Activated CD8-positive, alpha-beta memory T cell treated with anti-CD3 and anti-CD28 coated beads for 36 hours (primary cell): ENCODE results near the gene ARHGAP26. TPM values are rescaled to one million over a fixed set of nuclear protein-coding genes. Genes with fewer than 3 reads are reported as not detected.

ENCODE experiments used
- CTCF ChIA-PET: fragments of 350-600 bp; sonication (Branson Sonifier 250); formaldehyde crosslinking; loops from one replicate; lab custom pipeline; 2021; ENCODE audit warnings: antibody characterized with exemption; lab: Charles Lee
- POLR2A ChIA-PET: fragments of 350-600 bp; sonication (Branson Sonifier 250); formaldehyde crosslinking; loops from one replicate; lab custom pipeline; 2021; ENCODE audit warnings: antibody characterized with exemption; lab: Charles Lee
- total RNA-seq, 2 experiments: library from RNA; stranded (reverse); gene quantifications; one replicate each; pipeline ENCODE4 v1.2.3, GENCODE V29; 2021

The ARHGAP26 gene
- total RNA-seq, 2 experiments from 2014 or later, result 15.6 to 15.7 TPM

DNA sequence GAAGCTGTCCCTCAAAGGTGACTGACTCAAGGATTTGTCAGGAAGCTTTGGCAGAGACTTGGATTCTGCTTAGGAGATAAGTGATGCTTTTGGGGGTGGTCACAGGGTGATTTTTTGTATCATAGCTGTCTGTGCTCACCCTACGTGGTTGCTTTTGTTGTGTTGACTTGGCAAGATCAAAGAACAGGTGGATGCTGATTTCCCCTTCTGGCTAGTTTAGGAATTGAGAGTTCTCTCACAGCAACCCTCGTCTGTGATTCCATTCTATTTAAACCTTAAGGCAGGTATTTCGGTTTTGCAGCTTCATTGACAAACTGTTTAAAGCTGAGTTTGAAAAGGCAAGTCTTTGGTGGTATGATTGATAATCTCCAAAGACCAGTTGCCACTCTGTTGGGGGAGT lies 27.2 kb downstream of the ARHGAP26 start:
- CTCF ChIA-PET, result interaction anchor here (0.8 to 3.4 kb wide), 8 partner anchors 10 to 91 kb away, joined by 3 to 14 read pairs (median 4); partner anchors contain the start of gene ARHGAP26
- POLR2A ChIA-PET, result interaction anchor here (0.6 to 2.8 kb wide), 3 partner anchors 14 to 30 kb away, joined by 3 to 10 read pairs (median 6); no protein-coding TSS in a partner anchor

DNA sequence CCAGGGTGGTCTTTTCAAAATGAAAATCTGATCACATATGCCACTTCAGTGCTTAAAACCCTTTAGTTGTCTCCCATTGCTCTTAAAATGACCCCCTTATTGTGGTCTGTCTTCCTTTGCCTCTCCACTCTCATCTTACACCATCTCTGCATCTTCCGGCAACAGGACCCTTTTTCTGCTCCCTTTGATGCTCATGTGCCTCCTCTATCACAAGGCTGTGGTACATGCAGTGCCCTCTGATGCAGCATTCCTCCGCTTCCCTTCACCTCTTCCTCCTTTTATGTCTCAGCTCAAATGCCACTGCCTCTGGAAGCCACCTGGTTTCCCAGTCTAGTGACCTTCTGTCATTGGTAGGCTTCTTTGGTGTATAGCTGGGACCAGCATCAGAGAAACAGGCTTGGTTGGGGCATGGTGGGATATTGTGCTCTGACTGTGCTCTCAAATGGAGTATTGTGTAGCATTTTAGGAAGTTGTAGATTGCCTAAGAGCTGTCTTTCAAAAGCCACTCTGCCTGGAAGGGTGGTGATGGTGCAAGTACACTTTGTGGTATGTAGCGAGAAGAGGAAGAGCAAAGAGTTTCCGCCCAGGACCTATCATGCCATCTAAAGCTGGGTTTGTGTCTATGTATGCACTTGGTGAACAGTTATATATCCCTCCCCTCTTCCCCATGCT lies 28.1 kb downstream of the ARHGAP26 start:
- POLR2A ChIA-PET, result interaction anchor here (0.7 to 3.6 kb wide), 4 partner anchors 11 to 27 kb away, joined by 3 to 25 read pairs (median 6); partner anchors contain the start of gene ARHGAP26
- CTCF ChIA-PET, result interaction anchor here (0.9 to 3.4 kb wide), 9 partner anchors 11 to 90 kb away, joined by 3 to 14 read pairs (median 4); partner anchors contain the start of gene ARHGAP26

DNA sequence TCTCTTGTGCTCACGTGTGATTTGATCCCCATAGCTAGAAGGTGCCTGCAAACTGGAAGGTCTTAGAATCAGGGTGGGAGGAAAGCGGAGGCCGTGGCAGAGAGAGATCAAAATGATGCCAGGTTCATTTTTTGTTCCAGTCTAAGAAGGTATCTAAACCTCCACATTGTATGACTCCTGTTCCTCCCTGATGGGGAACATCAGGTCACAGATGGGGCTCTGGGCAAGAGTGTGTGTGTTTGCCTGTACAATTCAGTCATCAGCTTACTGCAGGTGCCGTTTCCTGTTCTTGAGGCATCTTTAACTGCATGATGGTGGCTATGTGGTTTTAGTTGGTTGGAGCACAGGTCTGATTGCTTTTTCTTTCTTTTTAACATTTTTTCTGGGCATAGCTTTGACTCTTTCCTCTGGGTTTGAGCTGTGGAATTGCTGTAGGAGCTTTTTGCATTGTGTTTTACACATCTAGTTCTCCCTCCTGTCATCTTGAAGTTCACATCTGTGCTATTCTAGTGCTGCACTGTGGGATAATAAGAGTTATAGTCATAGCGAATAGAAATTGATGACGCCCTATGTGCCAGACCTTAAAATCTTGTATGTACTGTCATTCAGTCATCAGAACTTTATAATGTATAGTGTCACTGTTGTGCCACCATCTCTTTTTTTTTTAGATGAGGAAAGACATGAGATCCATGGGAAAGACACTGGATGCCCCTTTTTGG lies 30.8 kb downstream of the ARHGAP26 start:
- CTCF ChIA-PET, result interaction anchor here (1.0 to 3.4 kb wide), 6 partner anchors 13 to 200 kb away, joined by 3 to 14 read pairs (median 5); partner anchors contain the start of gene ARHGAP26
- POLR2A ChIA-PET, result interaction anchor here (1.2 to 3.6 kb wide), 4 partner anchors 14 to 29 kb away, joined by 4 to 25 read pairs (median 8); partner anchors contain the start of gene ARHGAP26

DNA sequence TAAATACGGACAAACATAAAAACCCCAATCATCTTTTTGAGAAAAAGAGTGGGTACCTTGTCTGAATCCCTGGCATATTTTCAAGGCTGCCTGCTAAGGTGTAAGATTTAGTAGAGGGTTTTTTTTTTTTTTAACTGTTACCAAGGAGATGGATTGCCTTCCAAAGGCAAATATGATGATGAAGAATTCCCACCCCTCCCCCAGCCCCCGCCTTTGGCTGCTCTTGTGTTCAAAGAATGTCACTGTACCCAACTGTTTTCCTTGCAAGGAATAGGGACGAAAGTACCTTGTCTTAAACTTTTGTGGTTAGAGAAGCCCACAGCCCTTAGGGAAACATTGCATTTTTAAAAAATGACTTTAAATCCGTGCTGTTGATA lies 31.3 kb downstream of the ARHGAP26 start:
- CTCF ChIA-PET, result interaction anchor here (1.0 to 1.9 kb wide), 2 partner anchors 31 to 200 kb away, joined by 3 to 7 read pairs; partner anchors contain the start of gene ARHGAP26
- POLR2A ChIA-PET, result interaction anchor here (1.5 to 3.6 kb wide), 2 partner anchors 17 to 30 kb away, joined by 12 to 25 read pairs; partner anchors contain the start of gene ARHGAP26

DNA sequence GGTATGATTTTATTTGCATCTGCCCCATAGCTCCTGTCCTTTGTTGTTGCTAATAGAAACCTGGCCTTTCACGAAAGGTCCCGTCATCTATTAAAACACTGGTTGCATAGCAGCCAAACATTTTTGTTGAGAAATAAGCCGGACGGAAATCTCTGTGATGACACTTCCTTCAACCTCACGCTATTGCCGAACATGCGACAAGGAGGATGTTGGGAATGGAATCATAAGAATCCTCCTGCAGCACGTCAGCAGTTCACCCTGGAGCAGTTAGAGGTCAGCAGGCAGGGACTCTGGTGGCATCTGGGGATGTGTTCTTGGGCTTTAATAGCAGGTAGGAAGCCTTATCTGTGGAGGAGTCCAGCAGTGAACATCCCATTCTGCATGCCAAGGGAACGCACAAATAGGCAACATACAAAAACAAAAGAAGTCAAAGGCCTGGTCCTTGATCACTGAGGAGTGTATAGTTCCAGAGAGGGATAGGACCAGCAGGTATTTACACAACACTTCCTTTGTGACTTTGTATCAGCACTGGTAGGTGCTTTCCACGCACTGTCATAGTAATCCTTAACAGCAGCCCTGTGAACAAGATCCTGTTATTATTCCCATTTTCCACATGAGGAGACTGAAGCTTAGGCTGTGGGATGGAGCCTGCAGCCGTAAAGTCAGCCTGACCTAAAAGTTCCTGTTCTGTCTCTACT lies 33.4 kb downstream of the ARHGAP26 start:
- ChIA-PET CTCF (no interaction called here), POLR2A (no interaction called here)

DNA sequence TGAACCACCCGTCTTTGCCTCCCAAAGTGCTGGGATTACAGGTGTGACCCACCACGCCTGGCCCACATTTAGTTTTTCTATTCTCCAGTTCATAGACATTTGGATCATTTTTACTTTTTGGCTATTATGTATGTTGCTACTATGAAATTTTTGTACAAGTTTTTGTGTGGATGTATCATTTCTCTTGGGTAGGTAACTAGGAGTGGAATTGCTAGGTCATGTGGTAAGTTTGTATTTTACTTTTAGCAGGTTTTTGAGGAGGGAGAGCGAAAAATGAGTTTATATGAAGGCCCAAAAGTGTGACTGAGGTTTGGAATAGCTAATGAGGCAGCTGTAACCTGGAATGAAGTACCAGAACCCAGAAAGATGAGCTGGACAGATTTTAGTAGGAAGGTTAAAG lies 35.2 kb downstream of the ARHGAP26 start:
- ChIA-PET CTCF (no interaction called here), POLR2A (no interaction called here)

DNA sequence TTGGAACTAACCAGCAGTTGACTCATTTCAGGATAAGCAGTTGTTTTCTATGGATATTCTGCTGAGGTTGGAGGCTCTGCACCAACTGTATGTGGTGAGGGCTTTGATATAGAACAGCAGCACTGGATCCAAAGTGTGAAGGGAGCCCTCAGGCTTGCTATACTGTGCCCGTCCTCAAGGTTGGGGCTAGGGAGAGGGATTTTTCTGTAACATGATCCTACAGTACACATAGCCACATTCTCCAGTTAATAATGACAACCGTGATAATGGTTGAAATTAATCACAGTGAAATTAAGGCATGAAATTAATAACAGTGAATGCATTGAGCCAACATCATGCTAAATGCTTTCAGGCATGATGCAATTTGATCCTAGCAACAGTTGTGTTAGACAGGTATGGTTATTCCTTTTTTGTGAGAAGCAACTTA lies 36.7 kb downstream of the ARHGAP26 start:
- ChIA-PET POLR2A (no interaction called here), CTCF (no interaction called here)

DNA sequence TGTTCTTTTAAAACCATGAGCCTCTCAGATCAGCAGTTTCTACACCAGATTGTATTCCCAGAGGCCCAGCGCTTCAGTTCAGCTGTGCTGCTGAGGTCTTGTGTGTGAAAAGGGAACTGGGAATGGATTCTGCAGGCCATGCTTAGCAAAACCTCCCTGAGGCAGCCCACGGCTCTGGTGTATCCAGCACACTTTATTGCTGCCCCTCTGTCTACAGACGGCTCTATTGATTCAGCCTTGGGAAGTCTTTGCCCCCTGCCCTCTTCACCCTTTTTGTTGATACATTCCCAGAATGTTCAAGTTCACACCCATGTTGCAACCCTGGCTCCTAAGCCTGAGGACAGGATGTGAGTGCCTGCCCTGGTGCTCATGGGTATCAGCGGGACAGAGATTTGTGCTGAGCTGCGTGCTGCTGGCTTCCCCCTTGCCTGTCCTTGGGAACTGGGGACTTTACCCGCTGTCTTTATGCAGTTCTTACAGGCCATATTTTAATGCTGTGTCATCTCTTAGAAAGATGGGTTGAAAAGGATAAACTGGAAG lies 37.3 kb downstream of the ARHGAP26 start:
- CTCF ChIA-PET, result interaction anchor here (0.6 to 0.7 kb wide), 3 partner anchors 69 to 1491 kb away, joined by 3 read pairs; no protein-coding TSS in a partner anchor
- POLR2A ChIA-PET, result no interaction called here

DNA sequence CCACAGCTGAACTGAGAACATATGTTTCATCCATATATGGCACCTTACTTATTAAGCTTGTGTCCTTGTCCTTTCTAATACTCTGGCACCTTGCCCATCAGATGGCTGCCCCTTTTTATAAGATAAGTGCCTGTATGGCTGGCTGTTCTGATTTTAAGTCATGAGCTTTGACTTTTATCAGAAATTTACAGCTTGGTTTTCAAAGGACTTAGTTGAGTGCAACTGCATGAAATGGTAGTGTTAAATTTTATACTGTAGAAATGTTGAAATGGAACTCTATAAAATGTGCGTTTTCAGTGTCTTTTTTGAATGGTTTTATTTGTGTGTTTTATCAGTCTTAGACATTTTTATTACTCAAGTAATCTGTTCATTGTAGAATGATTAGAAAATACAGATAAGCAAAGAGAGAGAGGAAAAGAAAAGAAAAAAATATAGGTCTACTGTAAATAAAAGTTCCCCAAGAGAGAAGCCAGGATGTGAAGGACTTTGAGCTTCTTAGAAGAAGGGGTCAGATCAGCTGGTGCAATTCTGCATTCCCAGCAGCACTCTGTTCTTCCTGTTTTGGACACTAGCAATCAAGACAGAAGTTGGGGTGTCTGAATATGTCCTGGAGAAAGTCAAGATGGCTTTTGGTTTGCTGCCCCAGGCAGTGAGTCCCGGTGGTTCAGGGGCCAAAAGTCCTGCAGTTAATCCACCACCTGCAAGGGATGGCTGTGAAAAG lies 38.9 kb downstream of the ARHGAP26 start:
- CTCF ChIA-PET, result interaction anchor here (1.1 kb wide), 1 partner anchor 12 kb away, joined by 4 read pairs; no protein-coding TSS in a partner anchor
- POLR2A ChIA-PET, result no interaction called here

DNA sequence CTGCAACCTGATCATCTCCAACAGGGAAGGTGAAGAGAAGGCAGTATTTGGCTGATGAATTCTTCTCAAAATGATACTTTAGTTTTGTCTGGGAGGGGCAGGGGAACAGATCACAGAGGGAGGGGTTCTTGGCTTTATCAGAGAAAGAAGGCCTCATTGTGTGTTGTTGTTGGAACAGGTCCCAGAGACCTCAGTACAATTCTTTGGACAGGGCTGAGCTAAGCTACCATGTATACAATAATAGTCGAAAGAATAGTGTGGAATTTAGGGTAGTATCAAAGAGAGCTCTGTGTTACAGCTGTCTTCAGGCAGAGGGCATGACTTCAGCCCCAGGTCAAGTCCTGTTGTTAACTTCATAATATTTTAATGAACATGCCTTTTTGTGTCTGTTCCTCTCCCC lies 39.9 kb downstream of the ARHGAP26 start:
- ChIA-PET CTCF (interaction anchor here (1.1 kb wide), 1 partner anchor 13 kb away, joined by 4 read pairs; no protein-coding TSS in a partner anchor), POLR2A (interaction anchor here (0.5 kb wide), 1 partner anchor 32 kb away, joined by 3 read pairs; no protein-coding TSS in a partner anchor)

DNA sequence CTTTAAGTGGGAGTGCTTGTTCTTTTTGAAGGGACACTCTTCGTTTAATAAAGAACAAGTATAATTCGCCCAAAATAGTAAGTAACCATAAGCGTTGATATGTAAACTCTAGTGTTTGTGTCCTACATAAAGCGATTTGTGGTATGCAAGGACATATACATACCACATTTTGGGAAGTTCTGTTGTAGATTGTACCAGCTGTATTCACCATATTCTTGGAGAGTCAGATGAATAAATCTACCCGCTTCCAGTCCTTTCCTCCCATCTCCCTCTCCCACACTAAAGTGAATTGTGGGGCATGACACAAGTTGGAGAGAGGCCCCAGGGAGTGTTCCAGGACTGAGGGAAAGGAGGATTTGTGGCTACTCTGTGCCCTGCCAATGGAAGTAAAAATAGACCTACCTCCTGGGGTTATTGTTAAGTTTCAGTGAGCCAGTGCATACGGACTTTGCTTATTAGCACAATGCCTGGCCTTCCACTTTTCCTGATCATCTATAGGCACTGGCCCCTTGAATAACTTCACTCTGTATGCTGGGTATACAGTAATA lies 40.6 kb downstream of the ARHGAP26 start:
- ChIA-PET CTCF (interaction anchor here (0.7 kb wide), 1 partner anchor 27 kb away, joined by 3 read pairs; no protein-coding TSS in a partner anchor), POLR2A (no interaction called here)

DNA sequence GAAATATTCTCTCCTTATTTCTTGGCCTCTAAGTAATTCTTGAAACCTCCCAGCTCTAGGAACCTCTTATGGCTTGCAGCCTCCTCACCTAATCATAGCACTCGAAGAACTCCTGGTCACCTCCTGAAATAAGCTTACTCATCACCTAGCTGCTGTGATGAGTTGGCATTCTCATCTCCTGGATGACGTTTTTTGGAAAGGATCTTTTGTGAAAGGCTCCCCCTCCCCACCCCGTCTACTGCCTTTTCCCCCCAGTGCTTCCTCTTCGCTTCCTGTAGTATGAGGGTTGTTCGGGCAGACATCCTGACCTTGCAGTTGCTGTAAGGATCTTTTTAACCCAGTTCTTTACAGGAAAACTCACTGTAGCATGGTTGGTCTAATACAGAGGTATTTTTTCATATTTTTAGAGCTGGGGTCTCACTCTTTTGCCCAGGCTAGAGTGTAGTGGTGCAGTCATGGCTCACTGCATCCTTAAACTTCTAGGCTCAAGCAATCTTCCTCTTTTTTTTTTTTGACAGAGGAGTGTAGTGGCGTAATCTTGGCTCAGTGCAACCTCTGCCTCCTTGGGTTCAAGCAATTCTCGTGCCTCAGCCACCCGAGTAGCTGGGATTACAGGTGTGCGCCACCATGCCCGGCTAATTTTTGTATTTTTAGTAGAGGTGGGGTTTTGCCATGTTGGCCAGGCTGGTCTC lies 41.8 kb downstream of the ARHGAP26 start:
- CTCF ChIA-PET, result interaction anchor here (1.1 kb wide), 1 partner anchor 9 kb away, joined by 6 read pairs; no protein-coding TSS in a partner anchor
- POLR2A ChIA-PET, result no interaction called here

DNA sequence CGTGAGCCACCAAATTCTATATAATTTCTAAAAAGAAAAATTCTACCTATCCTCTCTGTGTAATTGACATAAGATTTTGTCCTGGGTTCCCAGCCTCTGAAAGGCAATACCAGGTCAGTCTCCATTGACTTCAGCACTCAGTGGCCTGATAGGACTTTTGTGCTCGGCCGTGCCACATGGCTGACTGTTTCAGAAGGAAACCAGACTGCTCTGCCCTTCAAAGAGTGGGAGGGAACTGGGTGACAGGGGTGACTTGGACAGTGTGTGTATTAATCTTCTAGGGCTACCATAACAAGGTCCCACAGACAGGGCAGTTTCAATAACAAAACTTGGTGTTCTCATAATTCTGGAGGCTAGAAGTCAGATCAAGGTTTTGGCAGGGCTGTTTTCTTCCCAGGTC lies 43.0 kb downstream of the ARHGAP26 start:
- ChIA-PET POLR2A (no interaction called here), CTCF (no interaction called here)

DNA sequence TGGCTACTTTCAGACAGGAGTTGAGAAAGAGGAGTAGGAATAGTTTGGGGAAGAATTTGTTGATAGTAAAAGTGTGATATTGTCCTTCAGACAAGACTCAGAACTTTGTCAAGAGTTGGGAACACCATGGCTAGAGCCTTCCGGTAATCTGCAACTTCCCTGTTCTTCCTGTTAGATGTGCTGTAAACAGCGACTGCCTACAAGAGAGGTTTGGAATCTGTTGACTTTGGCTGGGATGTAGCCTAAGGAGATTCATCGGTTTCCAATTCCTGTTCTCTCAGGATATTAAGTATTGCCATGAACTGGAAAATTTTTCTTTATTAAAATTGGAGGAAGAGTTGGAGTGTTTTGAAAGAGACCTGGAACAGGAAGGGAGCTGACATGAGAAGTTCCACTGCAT lies 43.9 kb downstream of the ARHGAP26 start:
- CTCF ChIA-PET, result interaction anchor here (0.9 kb wide), 1 partner anchor 97 kb away, joined by 3 read pairs; no protein-coding TSS in a partner anchor
- POLR2A ChIA-PET, result no interaction called here

DNA sequence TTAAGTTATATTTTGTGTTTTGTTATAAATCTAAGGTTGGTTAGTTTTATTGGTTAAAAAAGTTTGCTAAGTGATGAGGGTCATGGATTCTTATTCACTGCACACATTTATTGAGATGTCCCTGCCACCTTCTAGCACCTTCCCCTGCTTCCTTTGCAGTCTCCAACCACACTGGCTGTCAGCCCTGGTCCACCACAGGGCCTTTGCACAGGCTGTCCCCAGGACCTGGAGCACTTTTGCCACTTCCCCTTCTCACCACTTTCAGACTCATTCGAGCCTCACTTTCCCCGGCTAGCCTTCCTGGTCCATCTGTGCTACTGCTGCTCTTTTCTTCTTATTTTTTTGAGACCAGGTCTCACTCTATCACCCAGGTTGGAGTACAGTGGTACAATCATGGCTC lies 45.3 kb downstream of the ARHGAP26 start:
- POLR2A ChIA-PET, result no interaction called here
- CTCF ChIA-PET, result no interaction called here

DNA sequence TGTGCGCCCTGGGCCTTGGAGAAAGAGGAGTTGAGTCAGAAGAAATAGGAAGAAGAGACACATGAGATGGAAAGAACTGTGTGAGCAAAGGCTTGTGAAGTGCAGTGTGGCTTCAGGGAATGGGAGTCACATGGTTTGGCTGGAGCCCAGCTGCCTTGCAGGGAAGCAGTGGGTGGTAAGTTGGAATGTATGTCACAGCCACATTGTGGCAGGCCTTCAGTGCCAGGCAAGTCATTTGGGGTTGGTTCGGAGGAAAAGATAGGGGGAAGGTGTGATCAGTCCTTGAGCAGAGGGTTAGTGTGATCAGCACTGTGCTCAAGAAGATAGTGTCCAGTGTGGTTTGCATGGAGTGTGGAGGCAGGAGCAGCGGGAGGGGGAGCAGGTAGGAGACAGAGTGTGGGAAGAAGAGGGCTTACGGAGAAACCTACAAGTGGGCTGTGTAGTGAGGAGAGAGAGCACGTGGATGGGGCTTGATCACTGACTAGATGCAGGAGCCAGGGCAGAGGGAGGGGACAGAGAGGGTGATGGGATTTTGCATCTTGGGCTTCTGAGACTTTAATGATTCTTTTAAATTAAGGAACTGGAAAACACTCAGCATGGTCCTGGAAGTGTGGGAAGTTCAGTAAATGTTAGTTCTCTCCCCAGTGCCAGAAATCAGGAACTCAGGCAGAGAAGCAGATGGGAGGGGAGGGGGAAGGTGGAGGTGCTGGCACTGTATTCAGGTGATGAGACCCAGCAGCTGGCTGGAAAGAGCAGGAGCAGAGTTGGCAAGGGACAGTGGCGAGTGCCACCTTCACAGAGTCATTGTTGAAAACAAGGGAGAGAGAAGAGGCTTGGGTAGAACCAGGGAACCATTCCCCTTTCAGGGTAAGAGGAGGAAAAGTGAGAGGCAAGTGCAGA lies 46.6 kb downstream of the ARHGAP26 start:
- CTCF ChIA-PET, result interaction anchor here (0.8 kb wide), 1 partner anchor 102 kb away, joined by 3 read pairs; no protein-coding TSS in a partner anchor
- POLR2A ChIA-PET, result no interaction called here
